ACC112 (cell line): Measurements from ENCODE around the gene MXRA8.

ENCODE experiments used
- H2AFZ ChIP-seq: fragments of 200-600 bp; sonication (generic); one replicate; pipeline ENCODE4 v1.6.0; 2017; ENCODE audit warnings: antibody characterized with exemption, low read length; ENCODE audit not compliant: unreplicated experiment
- H3K27ac ChIP-seq: fragments of 200-600 bp; sonication (generic); 2 replicates; pipeline ENCODE4 v1.5.1; 2014; ENCODE audit warnings: low read depth, mild to moderate bottlenecking, antibody characterized with exemption, low read length, moderate library complexity
- H3K27me3 ChIP-seq: fragments of 200-600 bp; sonication (generic); 2 replicates; pipeline ENCODE4 v1.6.1; 2014; ENCODE audit warnings: mild to moderate bottlenecking, antibody characterized with exemption, low read length, moderate library complexity, mixed read lengths; ENCODE audit not compliant: insufficient read depth
- H3K36me3 ChIP-seq: fragments of 200-600 bp; sonication (generic); 2 replicates; pipeline ENCODE4 v1.6.1; 2016; ENCODE audit warnings: mild to moderate bottlenecking, antibody characterized with exemption, low read length, moderate library complexity, mixed read lengths; ENCODE audit not compliant: insufficient read depth
- H3K4me1 ChIP-seq: fragments of 200-600 bp; sonication (generic); one replicate; pipeline ENCODE4 v1.6.1; 2016; ENCODE audit warnings: low read length, mixed read lengths; ENCODE audit not compliant: insufficient read depth, unreplicated experiment, control insufficient read depth
- H3K4me3 ChIP-seq: fragments of 200-600 bp; sonication (generic); 2 replicates; pipeline ENCODE4 v1.5.1; 2014; ENCODE audit warnings: mild to moderate bottlenecking, low read depth, low read length
- H3K79me2 ChIP-seq: fragments of 200-600 bp; sonication (generic); one replicate; pipeline ENCODE4 v1.6.0; 2016; ENCODE audit warnings: low read length; ENCODE audit not compliant: control insufficient read depth, unreplicated experiment, insufficient read depth

Gene MXRA8

DNA sequence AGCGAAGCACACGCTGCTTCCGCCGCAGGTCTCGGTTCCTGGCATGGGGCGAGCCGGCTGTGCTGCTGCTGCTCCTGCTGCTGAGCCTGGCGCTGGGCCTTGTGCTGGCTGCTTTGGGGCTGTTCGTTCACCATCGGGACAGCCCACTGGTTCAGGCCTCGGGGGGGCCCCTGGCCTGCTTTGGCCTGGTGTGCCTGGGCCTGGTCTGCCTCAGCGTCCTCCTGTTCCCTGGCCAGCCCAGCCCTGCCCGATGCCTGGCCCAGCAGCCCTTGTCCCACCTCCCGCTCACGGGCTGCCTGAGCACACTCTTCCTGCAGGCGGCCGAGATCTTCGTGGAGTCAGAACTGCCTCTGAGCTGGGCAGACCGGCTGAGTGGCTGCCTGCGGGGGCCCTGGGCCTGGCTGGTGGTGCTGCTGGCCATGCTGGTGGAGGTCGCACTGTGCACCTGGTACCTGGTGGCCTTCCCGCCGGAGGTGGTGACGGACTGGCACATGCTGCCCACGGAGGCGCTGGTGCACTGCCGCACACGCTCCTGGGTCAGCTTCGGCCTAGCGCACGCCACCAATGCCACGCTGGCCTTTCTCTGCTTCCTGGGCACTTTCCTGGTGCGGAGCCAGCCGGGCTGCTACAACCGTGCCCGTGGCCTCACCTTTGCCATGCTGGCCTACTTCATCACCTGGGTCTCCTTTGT, 24.7 kb downstream of the MXRA8 start:
- H3K27ac ChIP-seq: no peak overlapping the region
- no peak overlapping the region for H2AFZ ChIP-seq
- H3K4me3 ChIP-seq: no peak overlapping the region
- peaks cover 3% of the 10 kb centered on the region for H3K4me1 ChIP-seq
- peaks cover 3% of the 10 kb centered on the region; the same call in 1 of the 2 replicates for H3K36me3 ChIP-seq
- H3K79me2 ChIP-seq: no peaks in the 10 kb centered on the region
- no peaks in the 10 kb centered on the region for H3K27me3 ChIP-seq

DNA sequence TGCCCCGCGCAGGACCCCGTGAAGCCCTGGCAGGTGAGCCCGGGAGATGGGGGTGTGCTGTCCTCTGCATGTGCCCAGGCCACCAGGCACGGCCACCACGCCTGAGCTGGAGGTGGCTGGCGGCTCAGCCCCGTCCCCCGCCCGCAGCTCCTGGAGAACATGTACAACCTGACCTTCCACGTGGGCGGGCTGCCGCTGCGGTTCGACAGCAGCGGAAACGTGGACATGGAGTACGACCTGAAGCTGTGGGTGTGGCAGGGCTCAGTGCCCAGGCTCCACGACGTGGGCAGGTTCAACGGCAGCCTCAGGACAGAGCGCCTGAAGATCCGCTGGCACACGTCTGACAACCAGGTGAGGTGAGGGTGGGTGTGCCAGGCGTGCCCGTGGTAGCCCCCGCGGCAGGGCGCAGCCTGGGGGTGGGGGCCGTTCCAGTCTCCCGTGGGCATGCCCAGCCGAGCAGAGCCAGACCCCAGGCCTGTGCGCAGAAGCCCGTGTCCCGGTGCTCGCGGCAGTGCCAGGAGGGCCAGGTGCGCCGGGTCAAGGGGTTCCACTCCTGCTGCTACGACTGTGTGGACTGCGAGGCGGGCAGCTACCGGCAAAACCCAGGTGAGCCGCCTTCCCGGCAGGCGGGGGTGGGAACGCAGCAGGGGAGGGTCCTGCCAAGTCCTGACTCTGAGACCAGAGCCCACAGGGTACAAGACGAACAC, 25.4 kb downstream of the MXRA8 start:
- Histone ChIP-seq H3K27me3 (no peaks in the 10 kb centered on the region), H3K4me3 (no peak overlapping the region), H3K79me2 (no peaks in the 10 kb centered on the region), H2AFZ (no peak overlapping the region), H3K36me3 (peaks cover 2% of the 10 kb centered on the region; the same call in 1 of the 2 replicates), H3K27ac (no peak overlapping the region), H3K4me1 (peaks cover 3% of the 10 kb centered on the region)

DNA sequence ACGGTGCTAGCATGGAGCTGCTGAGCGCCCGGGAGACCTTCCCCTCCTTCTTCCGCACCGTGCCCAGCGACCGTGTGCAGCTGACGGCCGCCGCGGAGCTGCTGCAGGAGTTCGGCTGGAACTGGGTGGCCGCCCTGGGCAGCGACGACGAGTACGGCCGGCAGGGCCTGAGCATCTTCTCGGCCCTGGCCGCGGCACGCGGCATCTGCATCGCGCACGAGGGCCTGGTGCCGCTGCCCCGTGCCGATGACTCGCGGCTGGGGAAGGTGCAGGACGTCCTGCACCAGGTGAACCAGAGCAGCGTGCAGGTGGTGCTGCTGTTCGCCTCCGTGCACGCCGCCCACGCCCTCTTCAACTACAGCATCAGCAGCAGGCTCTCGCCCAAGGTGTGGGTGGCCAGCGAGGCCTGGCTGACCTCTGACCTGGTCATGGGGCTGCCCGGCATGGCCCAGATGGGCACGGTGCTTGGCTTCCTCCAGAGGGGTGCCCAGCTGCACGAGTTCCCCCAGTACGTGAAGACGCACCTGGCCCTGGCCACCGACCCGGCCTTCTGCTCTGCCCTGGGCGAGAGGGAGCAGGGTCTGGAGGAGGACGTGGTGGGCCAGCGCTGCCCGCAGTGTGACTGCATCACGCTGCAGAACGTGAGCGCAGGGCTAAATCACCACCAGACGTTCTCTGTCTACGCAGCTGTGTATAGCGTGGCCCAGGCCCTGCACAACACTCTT, 26.2 kb downstream of the MXRA8 start:
- Histone ChIP-seq H3K4me3 (no peak overlapping the region), H3K79me2 (no peaks in the 10 kb centered on the region), H3K27ac (no peak overlapping the region), H3K4me1 (peaks cover 3% of the 10 kb centered on the region), H3K36me3 (no peaks in the 10 kb centered on the region), H3K27me3 (no peaks in the 10 kb centered on the region), H2AFZ (no peak overlapping the region)

DNA sequence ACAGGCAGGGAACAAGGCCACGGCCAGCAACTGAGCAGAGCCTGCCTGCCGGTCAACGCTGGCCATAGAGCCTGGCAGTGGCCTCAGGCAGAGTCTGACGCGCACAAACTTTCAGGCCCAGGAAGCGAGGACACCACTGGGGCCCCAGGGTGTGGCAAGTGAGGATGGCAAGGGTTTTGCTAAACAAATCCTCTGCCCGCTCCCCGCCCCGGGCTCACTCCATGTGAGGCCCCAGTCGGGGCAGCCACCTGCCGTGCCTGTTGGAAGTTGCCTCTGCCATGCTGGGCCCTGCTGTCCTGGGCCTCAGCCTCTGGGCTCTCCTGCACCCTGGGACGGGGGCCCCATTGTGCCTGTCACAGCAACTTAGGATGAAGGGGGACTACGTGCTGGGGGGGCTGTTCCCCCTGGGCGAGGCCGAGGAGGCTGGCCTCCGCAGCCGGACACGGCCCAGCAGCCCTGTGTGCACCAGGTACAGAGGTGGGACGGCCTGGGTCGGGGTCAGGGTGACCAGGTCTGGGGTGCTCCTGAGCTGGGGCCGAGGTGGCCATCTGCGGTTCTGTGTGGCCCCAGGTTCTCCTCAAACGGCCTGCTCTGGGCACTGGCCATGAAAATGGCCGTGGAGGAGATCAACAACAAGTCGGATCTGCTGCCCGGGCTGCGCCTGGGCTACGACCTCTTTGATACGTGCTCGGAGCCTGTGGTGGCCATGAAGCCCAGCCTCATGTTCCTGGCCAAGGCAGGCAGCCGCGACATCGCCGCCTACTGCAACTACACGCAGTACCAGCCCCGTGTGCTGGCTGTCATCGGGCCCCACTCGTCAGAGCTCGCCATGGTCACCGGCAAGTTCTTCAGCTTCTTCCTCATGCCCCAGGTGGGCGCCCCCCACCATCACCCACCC, 27.0 kb downstream of the MXRA8 start, which contains the start of gene TAS1R3:
Gene TAS1R3, plus strand, starts transcription at position 213 of the 898 bp plus-strand sequence. Its CDS starts 66 bp downstream, at position 279.
- no peaks in the 10 kb centered on the region for H3K36me3 ChIP-seq
- H2AFZ ChIP-seq: no peak within 1 kb of the TSS
- H3K4me3 ChIP-seq: no peak within 1 kb of the TSS
- H3K79me2 ChIP-seq: no peaks in the 10 kb centered on the region
- H3K27ac ChIP-seq: no peak within 1 kb of the TSS
- no peaks in the 10 kb centered on the region for H3K27me3 ChIP-seq
- peaks cover 3% of the 10 kb centered on the region for H3K4me1 ChIP-seq

DNA sequence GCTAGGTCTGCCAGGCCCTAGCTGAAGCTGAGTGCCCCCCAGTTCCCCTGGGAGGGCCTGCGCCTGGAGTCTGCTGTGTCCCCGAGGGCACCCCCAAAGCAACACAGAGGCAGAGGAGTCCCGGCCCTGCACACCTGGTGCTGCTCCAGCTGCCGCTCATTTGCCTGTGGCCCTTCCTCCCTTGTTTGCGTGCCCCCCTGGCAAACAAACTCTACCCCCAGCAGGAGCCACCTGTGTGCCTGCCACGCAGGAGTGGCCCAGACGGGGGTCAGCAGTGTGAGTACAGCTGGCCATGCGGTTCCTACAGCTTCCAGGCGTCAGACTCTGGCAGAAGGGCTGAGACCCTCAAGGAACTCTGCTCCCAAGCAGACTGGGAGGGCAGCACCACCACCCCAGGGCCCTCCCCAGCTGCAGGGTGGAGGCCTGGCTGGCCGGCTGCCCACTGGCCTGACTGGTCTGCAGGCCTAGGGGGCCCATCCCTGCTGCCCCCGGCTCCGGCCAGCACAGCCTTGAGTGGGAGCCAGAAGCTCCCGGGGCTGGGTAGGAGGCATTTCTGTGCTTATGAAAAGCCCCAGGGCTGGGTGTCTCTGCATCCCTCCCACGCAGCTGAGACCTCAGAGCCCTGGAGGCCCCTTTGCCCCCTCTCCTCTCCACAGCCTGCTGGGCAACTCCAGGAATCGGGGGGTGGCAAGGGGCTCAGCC, 27.8 kb downstream of the MXRA8 start:
- no peaks in the 10 kb centered on the region for H3K36me3 ChIP-seq
- no peaks in the 10 kb centered on the region for H3K27me3 ChIP-seq
- H2AFZ ChIP-seq: no peak overlapping the region
- H3K4me3 ChIP-seq: no peak overlapping the region
- peaks cover 7% of the 10 kb centered on the region for H3K79me2 ChIP-seq
- H3K27ac ChIP-seq: no peak overlapping the region
- peaks cover 9% of the 10 kb centered on the region for H3K4me1 ChIP-seq

DNA sequence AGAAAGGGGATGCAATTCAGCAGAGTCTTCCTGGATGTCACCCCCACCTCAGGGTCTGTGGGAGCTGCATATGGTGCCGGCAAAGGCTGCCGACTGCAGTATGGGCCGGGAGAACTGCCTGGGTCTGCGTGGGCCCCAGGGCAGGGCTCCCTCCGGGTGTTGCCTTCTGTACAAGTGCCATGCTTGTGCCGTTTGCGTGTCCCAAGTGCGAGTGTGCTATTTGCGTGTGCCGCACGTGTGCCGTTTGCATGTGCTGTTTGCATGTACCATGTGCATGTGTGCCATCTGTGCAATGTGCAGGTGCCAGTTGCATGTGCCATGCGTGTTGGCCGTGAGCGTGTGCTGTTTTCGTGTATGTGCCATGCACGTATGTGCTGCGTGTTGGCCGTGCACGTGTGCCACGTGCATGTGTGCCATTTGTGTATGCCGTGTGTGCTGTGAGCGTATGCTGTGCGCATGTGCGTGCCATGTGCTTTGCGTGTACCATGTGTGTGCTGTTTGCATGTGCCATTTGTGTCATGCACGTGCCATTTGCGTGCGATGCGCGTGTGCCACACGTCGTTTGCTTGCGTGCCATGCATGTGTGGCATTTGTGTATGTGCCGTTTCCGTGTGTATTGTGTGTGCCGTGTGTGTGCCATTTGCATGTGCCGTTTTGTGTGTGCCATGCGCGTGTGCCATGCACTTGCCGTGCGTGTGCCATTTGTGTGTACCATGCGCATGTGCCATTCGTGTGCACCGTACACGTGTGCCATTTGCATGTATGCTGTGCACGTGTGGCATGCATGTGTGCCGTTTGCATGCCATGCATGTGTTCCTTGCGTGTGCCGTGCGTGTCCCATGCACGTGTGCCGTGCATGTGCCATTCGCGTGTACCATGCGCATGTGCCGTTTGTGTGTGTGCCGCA, 28.8 kb downstream of the MXRA8 start:
- Histone ChIP-seq H3K4me1 (peaks cover 10% of the 10 kb centered on the region), H3K36me3 (no peaks in the 10 kb centered on the region), H3K4me3 (no peak overlapping the region), H3K27ac (no peak overlapping the region), H3K27me3 (no peaks in the 10 kb centered on the region), H3K79me2 (peaks cover 15% of the 10 kb centered on the region), H2AFZ (no peak overlapping the region)

DNA sequence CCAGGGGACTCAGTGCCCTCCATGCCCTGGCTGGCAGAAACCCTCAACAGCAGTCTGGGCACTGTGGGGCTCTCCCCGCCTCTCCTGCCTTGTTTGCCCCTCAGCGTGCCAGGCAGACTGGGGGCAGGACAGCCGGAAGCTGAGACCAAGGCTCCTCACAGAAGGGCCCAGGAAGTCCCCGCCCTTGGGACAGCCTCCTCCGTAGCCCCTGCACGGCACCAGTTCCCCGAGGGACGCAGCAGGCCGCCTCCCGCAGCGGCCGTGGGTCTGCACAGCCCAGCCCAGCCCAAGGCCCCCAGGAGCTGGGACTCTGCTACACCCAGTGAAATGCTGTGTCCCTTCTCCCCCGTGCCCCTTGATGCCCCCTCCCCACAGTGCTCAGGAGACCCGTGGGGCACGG, 30.1 kb downstream of the MXRA8 start:
- Histone ChIP-seq H2AFZ (no peak overlapping the region), H3K36me3 (no peaks in the 10 kb centered on the region), H3K4me1 (peaks cover 13% of the 10 kb centered on the region), H3K79me2 (peaks cover 24% of the 10 kb centered on the region), H3K4me3 (no peak overlapping the region), H3K27me3 (no peaks in the 10 kb centered on the region), H3K27ac (no peak overlapping the region)

DNA sequence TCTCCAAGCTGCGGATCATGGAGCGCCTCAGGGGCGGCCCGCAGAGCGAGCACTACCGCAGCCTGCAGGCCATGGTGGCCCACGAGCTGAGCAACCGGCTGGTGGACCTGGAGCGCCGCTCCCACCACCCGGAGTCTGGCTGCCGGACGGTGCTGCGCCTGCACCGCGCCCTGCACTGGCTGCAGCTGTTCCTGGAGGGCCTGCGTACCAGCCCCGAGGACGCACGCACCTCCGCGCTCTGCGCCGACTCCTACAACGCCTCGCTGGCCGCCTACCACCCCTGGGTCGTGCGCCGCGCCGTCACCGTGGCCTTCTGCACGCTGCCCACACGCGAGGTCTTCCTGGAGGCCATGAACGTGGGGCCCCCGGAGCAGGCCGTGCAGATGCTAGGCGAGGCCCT, 31.1 kb downstream of the MXRA8 start:
- no peaks in the 10 kb centered on the region for H3K36me3 ChIP-seq
- no peak overlapping the region for H3K4me3 ChIP-seq
- peaks cover 19% of the 10 kb centered on the region for H3K4me1 ChIP-seq
- peaks cover 31% of the 10 kb centered on the region for H3K79me2 ChIP-seq
- no peaks in the 10 kb centered on the region for H3K27me3 ChIP-seq
- no peak overlapping the region for H2AFZ ChIP-seq
- H3K27ac ChIP-seq: no peak overlapping the region

DNA sequence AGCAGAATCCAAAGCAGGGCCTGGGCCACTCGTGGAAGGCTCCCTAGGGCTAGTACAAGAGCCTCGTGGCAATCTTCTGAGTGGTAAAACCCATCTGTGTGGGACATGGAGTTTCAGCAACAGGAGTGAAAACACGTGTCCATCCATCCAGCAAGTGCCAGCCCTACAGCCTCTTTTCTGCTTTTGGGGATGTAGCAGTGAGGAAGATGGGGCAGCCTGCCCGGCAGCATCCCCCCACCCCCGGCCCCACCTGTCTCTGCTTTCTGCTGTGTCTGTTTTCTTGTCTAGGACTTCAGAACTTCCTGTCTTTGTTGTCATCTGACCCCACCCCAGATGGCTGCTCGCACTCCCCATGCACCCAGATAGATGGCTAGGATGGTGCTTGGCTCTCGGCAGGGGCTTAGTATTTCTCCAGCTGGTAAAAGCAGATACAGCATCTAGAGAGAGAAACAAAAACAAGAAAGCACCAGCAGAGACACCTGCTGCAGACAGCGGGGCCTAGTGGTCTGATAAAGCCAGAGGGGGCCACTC, 32.2 kb downstream of the MXRA8 start:
- Histone ChIP-seq H3K4me3 (peak overlapping the region; percentile 95), H3K27ac (no peak overlapping the region), H3K79me2 (peaks cover 43% of the 10 kb centered on the region), H3K4me1 (peaks cover 28% of the 10 kb centered on the region), H2AFZ (no peak overlapping the region), H3K27me3 (no peaks in the 10 kb centered on the region), H3K36me3 (no peaks in the 10 kb centered on the region)
